Right lobe of liver (tissue), 4 donors: Measurements from ENCODE around the gene WFIKKN2.
"Not testable (repeated sequence)": the region's sequence is repeated elsewhere in the genome, so short reads cannot be mapped to it uniquely, and the experiment has no call there.

Experiments
- POLR2A ChIP-seq: fragments of 450-650 bp; IDR thresholded peaks from one replicate; pipeline ENCODE4 v1.6.1; 2017; ENCODE audit warnings: antibody characterized with exemption, mild to moderate bottlenecking
- TF ChIP-seq, protein P1 (sequence below), 4 donors: fragments of 200-600 bp in 3 of 4; fragments of 450-650 bp in 1 of 4; IDR thresholded peaks; one replicate each; pipeline versions ENCODE4 v1.5.1 to v1.8.0; 2016 to 2022; ENCODE audit warnings: antibody characterized with exemption in 4 of 4, mild to moderate bottlenecking in 2 of 4
- donor health status: DM: no; HTN: no; CAD: no.
- donor health status: DM: no; HTN: no; CAD: no.
- donor health status: DM: no; HTN: yes; CAD: no.

DNA sequence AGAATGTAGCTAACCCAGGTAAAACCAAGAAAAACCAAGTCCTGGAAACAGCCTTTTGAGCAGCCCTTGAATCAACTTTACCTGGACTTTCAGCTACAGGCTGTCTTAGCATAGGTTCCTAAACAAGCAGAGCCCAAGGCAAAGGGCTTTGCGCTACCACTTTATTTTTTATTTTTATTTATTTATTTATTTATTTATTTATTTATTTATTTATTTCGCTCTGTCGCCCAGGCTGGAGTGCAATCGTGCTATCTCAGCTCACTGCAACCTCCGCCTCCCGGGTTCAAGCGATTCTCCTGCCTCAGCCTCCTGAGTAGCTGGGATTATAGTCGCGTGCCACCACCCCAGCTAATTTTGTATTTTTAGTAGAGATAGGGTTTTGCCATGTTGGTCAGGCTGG, 41.7 kb downstream of the WFIKKN2 start:
- TF ChIP-seq, protein P1, sequence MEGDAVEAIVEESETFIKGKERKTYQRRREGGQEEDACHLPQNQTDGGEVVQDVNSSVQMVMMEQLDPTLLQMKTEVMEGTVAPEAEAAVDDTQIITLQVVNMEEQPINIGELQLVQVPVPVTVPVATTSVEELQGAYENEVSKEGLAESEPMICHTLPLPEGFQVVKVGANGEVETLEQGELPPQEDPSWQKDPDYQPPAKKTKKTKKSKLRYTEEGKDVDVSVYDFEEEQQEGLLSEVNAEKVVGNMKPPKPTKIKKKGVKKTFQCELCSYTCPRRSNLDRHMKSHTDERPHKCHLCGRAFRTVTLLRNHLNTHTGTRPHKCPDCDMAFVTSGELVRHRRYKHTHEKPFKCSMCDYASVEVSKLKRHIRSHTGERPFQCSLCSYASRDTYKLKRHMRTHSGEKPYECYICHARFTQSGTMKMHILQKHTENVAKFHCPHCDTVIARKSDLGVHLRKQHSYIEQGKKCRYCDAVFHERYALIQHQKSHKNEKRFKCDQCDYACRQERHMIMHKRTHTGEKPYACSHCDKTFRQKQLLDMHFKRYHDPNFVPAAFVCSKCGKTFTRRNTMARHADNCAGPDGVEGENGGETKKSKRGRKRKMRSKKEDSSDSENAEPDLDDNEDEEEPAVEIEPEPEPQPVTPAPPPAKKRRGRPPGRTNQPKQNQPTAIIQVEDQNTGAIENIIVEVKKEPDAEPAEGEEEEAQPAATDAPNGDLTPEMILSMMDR (IDR thresholded peaks at IDR 0.05) = not testable (repeated sequence)
- not testable (repeated sequence) for TF ChIP-seq POLR2A
